K562 (cell line): ENCODE measurements around the gene TMEM187. TPM values are rescaled to one million over a fixed set of nuclear protein-coding genes. Genes with fewer than 3 reads are reported as not detected.
A peak's percentile ranks its signal among the peaks of the same experiment; 100 is the strongest.

Experiments
- ATAC-seq: fragments of 200-7000 bp; cut with Tn5 transposase; 3 replicates; pipeline ENCODE4 v1.9.1; 2020; ENCODE audit warnings: moderate library complexity
- BruUV-seq: library from RNA; stranded (reverse); fragments of 400-500 nt; replicated peaks from 2 replicates; lab custom pipeline; 2021; lab: Mats Ljungman, UMichigan
- CTCF ChIA-PET: fragments of 300-600 bp; formaldehyde crosslinking; extraction: SDS; loops from one replicate; lab custom pipeline; 2021; ENCODE audit warnings: low intra/inter-chr PET ratio; lab: Yijun Ruan, JAX
- POLR2A ChIA-PET: fragments of 300-600, 350-650 bp; sonication (Branson Sonifier 250); formaldehyde crosslinking; extraction: SDS; loops from one replicate; lab custom pipeline; 2021; ENCODE audit warnings: antibody characterized with exemption, inconsistent platforms; lab: Yijun Ruan, JAX
- DNase-seq, 4 experiments: peaks; one replicate each; pipeline versions ENCODE4 v3.0.0 to v3.0.0-alpha.2; 2011 to 2018; ENCODE audit warnings: low spot score in 3 of 4, mixed read lengths in 3 of 4; ENCODE audit errors: extremely low read depth in 1 of 4
- FAIRE-seq: peaks from 2 replicates; lab custom pipeline; 2011; peaks lifted over from hg19 to GRCh38; lab: Jason Lieb, UNC
- H2AFZ ChIP-seq: 2 replicates; pipeline ENCODE4 v1.6.0; 2011; ENCODE audit warnings: low read depth, low read length, control low read depth, inconsistent platforms
- H3K27ac ChIP-seq: fragments of 200-600 bp; 3 replicates; pipeline ENCODE4 v1.8.0; 2011; ENCODE audit warnings: low read depth, mild to moderate bottlenecking, control low read depth, inconsistent platforms, low read length, moderate library complexity, mixed read lengths; ENCODE audit errors: extremely low read depth
- H3K27me3 ChIP-seq, 2 experiments: fragments of 300-600 bp in 1 of 2; 2 replicates in 1 of 2; 3 replicates in 1 of 2; pipeline versions ENCODE4 v1.6.0 to v1.8.0; 2011; ENCODE audit warnings: inconsistent platforms in 2 of 2, low read length in 2 of 2, mild to moderate bottlenecking in 1 of 2, mixed read lengths in 1 of 2, moderate library complexity in 1 of 2; ENCODE audit not compliant: control insufficient read depth in 2 of 2, insufficient read depth in 2 of 2
- H3K36me3 ChIP-seq: fragments of 300-600 bp; 3 replicates; pipeline ENCODE4 v1.8.0; 2011; ENCODE audit warnings: mild to moderate bottlenecking, low read length, inconsistent platforms; ENCODE audit not compliant: control insufficient read depth, insufficient read depth
- H3K4me1 ChIP-seq, 2 experiments: fragments of 200-600 bp in 1 of 2; replicated peaks in 1 of 2; 2 replicates in 1 of 2; 3 replicates in 1 of 2; pipeline versions ENCODE4 v1.5.1 to v1.8.0; 2011; ENCODE audit warnings: inconsistent platforms in 2 of 2, low read length in 2 of 2, mild to moderate bottlenecking in 1 of 2, mixed read lengths in 1 of 2, moderate library complexity in 1 of 2; ENCODE audit not compliant: control insufficient read depth in 2 of 2, insufficient read depth in 2 of 2
- H3K4me2 ChIP-seq: 2 replicates; pipeline ENCODE4 v1.6.1; 2011; ENCODE audit warnings: low read length, control low read depth, inconsistent platforms, mixed read lengths; ENCODE audit not compliant: insufficient read depth
- H3K4me3 ChIP-seq: fragments of 200-600 bp; sonication (generic), shearing (Covaris generic); 2 replicates; pipeline ENCODE4 v1.5.1; 2016; ENCODE audit warnings: control low read depth, inconsistent platforms
- H3K79me2 ChIP-seq: fragments of 200-600 bp; 3 replicates; pipeline ENCODE4 v1.8.0; 2011; ENCODE audit warnings: low read length, inconsistent platforms; ENCODE audit not compliant: control insufficient read depth, insufficient read depth
- H3K9ac ChIP-seq, 2 experiments: 2 replicates each; pipeline versions ENCODE4 v1.6.0 to v1.6.1; 2011; ENCODE audit warnings: low read depth in 2 of 2, low read length in 2 of 2, control low read depth in 1 of 2, inconsistent platforms in 1 of 2, mild to moderate bottlenecking in 1 of 2, mixed read lengths in 1 of 2; ENCODE audit not compliant: insufficient read depth in 1 of 2
- H3K9me1 ChIP-seq: one replicate; pipeline ENCODE4 v1.6.0; 2011; ENCODE audit warnings: inconsistent platforms, mild to moderate bottlenecking, low read length, moderate library complexity; ENCODE audit not compliant: control insufficient read depth, insufficient read depth
- H3K9me3 ChIP-seq: replicated peaks from 2 replicates; pipeline ENCODE4 v1.5.1; 2011; ENCODE audit warnings: low read depth, low read length, inconsistent platforms; ENCODE audit not compliant: control insufficient read depth, insufficient read depth
- H4K20me1 ChIP-seq: replicated peaks from 2 replicates; pipeline ENCODE4 v1.6.1; 2011; ENCODE audit warnings: low read length, inconsistent platforms, mixed read lengths; ENCODE audit not compliant: control insufficient read depth, insufficient read depth
- C11orf30 ChIP-seq: fragments of 450-650 bp; IDR thresholded peaks from 2 replicates; pipeline ENCODE4 v1.6.1; 2016; ENCODE audit warnings: low read depth, mild to moderate bottlenecking
- CBFA2T3 ChIP-seq: fragments of 450-650 bp; IDR thresholded peaks from 2 replicates; pipeline ENCODE4 v1.6.1; 2017
- GABPA ChIP-seq: fragments of 200-800 bp; sonication (Bioruptor generic); conservative IDR thresholded peaks from 2 replicates; pipeline ENCODE4 v1.6.1; 2016; ENCODE audit warnings: low read depth, missing genetic modification characterization, missing compliant biosample characterization
- IRF2 ChIP-seq: sonication (generic); formaldehyde crosslinking; IDR thresholded peaks from 2 replicates; pipeline ENCODE4 v1.8.1; 2022; ENCODE audit warnings: mild to moderate bottlenecking, missing genetic modification reagents
- MECOM ChIP-seq: fragments of 250-450 bp; sonication (Bioruptor Pico); IDR thresholded peaks from 2 replicates; pipeline ENCODE4 v1.8.0; 2022; ENCODE audit warnings: inconsistent platforms
- NCOA6 ChIP-seq: fragments of 450-650 bp; IDR thresholded peaks from 2 replicates; pipeline ENCODE4 v1.6.1; 2017; ENCODE audit warnings: mild to moderate bottlenecking
- NFE2 ChIP-seq: IDR thresholded peaks from 2 replicates; pipeline ENCODE4 v1.6.1; 2014; ENCODE audit warnings: antibody characterized with exemption, low read depth
- PRPF4 ChIP-seq: fragments of 200-400 bp; formaldehyde crosslinking; IDR thresholded peaks from one replicate; pipeline ENCODE4 v1.6.1; 2017; ENCODE audit warnings: low read length, low read depth, mild to moderate bottlenecking; ENCODE audit not compliant: insufficient read depth, poor library complexity, severe bottlenecking
- ZNF224 ChIP-seq: sonication (generic); formaldehyde crosslinking; IDR thresholded peaks from 2 replicates; pipeline ENCODE4 v1.8.0; 2022; ENCODE audit warnings: mild to moderate bottlenecking, missing genetic modification reagents
- ZNF280A ChIP-seq: fragments of 450-650 bp; IDR thresholded peaks from 2 replicates; pipeline ENCODE4 v1.6.1; 2018; ENCODE audit warnings: mild to moderate bottlenecking, low read depth; ENCODE audit not compliant: partially characterized antibody
- ZNF316 ChIP-seq: fragments of 450-650 bp; IDR thresholded peaks from 2 replicates; pipeline ENCODE4 v1.6.1; 2016
- WGBS: fragments of 100-300 bp; shearing (Covaris generic); methylation state at CpG from one replicate; pipeline ENCODE4 v1.1.6; 2016; ENCODE audit warnings: low coverage, mixed read lengths; ENCODE audit not compliant: insufficient coverage; ENCODE audit errors: missing lambda C conversion rate; 5-methylcytosine and 5-hydroxymethylcytosine counted together
- in situ Hi-C: fragments of 300-500 bp; cut with MboI; formaldehyde crosslinking; loops from 4 replicates; pipeline ENCODE4 v1.15.0; 2018; ENCODE audit warnings: inconsistent platforms, mixed read lengths
- intact Hi-C: fragments of 100-400 bp; cut with micrococcal nuclease; formaldehyde crosslinking; loops from 2 replicates; pipeline ENCODE4 v1.14.2; 2022
- polyA plus RNA-seq, 8 experiments: library from polyadenylated mRNA; depleted of rRNA in 4 of 8; stranded (reverse) in 5 of 8; unstranded in 3 of 8; fragments of >200 nt; fragmentation: Nextera tagmentation in 2 of 8; fragmentation: Illumina TruSeq in 1 of 8; extraction: Ambion mirVana in 2 of 8; extraction: Trizol in 1 of 8; gene quantifications; 2 replicates each; pipeline versions ENCODE4 v1.2.1 to v1.2.3, GENCODE V29; 2011 to 2014; ENCODE audit warnings: inconsistent platforms in 1 of 8, missing spikeins in 1 of 8
- total RNA-seq, 7 experiments: library from RNA; depleted of rRNA in 6 of 7; stranded (reverse); fragments of >200 nt in 6 of 7; fragmentation: Illumina TruSeq in 2 of 7; extraction: Trizol in 2 of 7; gene quantifications; 2 replicates each; pipeline versions ENCODE4 v1.2.1 to v1.2.3, GENCODE V29; 2011 to 2021; ENCODE audit warnings: low replicate concordance in 1 of 7
- TF ChIP-seq, protein P1 (sequence below): sonication (generic); formaldehyde crosslinking; IDR thresholded peaks from 2 replicates; pipeline ENCODE4 v1.8.0; 2023; ENCODE audit warnings: missing genetic modification reagents, mild to moderate bottlenecking, borderline replicate concordance
- TF ChIP-seq, protein P2 (sequence below): sonication (generic); formaldehyde crosslinking; IDR thresholded peaks from 2 replicates; pipeline ENCODE4 v1.8.1; 2023; ENCODE audit warnings: mild to moderate bottlenecking, missing genetic modification reagents, moderate library complexity

The TMEM187 gene
- total and polyA plus RNA-seq, 9 of the 15 experiments (the other 6 are each of a cell fraction or from before 2014, with no cell fraction given): 0.13 to 6.4 (median 1.6) TPM

GRCh38 chrX:154022108-154022507 is 49.6 kb downstream of the TMEM187 start:
- POLR2A ChIA-PET: interaction anchor here (1.0 to 1.7 kb wide), 4 partner anchors 9 to 97 kb away, joined by 3 to 6 read pairs (median 4); no protein-coding TSS in a partner anchor

More at GRCh38 chrX:154022108-154022507, 49.6 kb downstream of the TMEM187 start:
- CTCF ChIA-PET: no interaction called here
- no peaks in the 10 kb centered on the region for H3K27me3 ChIP-seq
- peaks cover 37% of the 10 kb centered on the region for H3K36me3 ChIP-seq
- no peak overlapping the region for H3K4me3 ChIP-seq
- intact Hi-C loops: loop anchor here (5.0 kb wide), 1 partner anchor 70 kb away; no protein-coding TSS in a partner anchor
- in situ Hi-C loops: no loop called here
- FAIRE-seq: no peak
- no peaks in the 10 kb centered on the region for H3K9me1 ChIP-seq
- H3K4me2 ChIP-seq: no peak overlapping the region; the same call in 1 of the 2 replicates
- peak overlapping the region in 1 of 2 experiments; percentile 68; a peak in 2 of 4 replicates for H3K9ac ChIP-seq
- no peak for TF ChIP-seq CBFA2T3
- TF ChIP-seq ZNF224 (CRISPR knock-in tag): no peak
- TF ChIP-seq PRPF4: no peak
- TF ChIP-seq, protein P1, sequence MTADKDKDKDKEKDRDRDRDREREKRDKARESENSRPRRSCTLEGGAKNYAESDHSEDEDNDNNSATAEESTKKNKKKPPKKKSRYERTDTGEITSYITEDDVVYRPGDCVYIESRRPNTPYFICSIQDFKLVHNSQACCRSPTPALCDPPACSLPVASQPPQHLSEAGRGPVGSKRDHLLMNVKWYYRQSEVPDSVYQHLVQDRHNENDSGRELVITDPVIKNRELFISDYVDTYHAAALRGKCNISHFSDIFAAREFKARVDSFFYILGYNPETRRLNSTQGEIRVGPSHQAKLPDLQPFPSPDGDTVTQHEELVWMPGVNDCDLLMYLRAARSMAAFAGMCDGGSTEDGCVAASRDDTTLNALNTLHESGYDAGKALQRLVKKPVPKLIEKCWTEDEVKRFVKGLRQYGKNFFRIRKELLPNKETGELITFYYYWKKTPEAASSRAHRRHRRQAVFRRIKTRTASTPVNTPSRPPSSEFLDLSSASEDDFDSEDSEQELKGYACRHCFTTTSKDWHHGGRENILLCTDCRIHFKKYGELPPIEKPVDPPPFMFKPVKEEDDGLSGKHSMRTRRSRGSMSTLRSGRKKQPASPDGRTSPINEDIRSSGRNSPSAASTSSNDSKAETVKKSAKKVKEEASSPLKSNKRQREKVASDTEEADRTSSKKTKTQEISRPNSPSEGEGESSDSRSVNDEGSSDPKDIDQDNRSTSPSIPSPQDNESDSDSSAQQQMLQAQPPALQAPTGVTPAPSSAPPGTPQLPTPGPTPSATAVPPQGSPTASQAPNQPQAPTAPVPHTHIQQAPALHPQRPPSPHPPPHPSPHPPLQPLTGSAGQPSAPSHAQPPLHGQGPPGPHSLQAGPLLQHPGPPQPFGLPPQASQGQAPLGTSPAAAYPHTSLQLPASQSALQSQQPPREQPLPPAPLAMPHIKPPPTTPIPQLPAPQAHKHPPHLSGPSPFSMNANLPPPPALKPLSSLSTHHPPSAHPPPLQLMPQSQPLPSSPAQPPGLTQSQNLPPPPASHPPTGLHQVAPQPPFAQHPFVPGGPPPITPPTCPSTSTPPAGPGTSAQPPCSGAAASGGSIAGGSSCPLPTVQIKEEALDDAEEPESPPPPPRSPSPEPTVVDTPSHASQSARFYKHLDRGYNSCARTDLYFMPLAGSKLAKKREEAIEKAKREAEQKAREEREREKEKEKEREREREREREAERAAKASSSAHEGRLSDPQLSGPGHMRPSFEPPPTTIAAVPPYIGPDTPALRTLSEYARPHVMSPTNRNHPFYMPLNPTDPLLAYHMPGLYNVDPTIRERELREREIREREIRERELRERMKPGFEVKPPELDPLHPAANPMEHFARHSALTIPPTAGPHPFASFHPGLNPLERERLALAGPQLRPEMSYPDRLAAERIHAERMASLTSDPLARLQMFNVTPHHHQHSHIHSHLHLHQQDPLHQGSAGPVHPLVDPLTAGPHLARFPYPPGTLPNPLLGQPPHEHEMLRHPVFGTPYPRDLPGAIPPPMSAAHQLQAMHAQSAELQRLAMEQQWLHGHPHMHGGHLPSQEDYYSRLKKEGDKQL: no peak
- peak; percentile 35 for TF ChIP-seq C11orf30
- TF ChIP-seq ZNF280A: no peak
- TF ChIP-seq GABPA: no peak
- TF ChIP-seq NFE2: 0 out of 2 replicates have a peak, but pooled peaks have one; percentile 12
- TF ChIP-seq, protein P2, sequence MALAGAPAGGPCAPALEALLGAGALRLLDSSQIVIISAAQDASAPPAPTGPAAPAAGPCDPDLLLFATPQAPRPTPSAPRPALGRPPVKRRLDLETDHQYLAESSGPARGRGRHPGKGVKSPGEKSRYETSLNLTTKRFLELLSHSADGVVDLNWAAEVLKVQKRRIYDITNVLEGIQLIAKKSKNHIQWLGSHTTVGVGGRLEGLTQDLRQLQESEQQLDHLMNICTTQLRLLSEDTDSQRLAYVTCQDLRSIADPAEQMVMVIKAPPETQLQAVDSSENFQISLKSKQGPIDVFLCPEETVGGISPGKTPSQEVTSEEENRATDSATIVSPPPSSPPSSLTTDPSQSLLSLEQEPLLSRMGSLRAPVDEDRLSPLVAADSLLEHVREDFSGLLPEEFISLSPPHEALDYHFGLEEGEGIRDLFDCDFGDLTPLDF: no peak
- no peak for TF ChIP-seq NCOA6
- TF ChIP-seq ZNF316: 0 out of 2 replicates have a peak, but pooled peaks have one; percentile 20
- TF ChIP-seq MECOM (CRISPR knock-in tag): no peak
- TF ChIP-seq IRF2 (CRISPR knock-in tag): no peak
- H3K9me3 ChIP-seq: no peaks in the 10 kb centered on the region
- H3K79me2 ChIP-seq: peaks cover 46% of the 10 kb centered on the region
- H3K4me1 ChIP-seq: peaks cover 21 to 65% of the 10 kb centered on the region in 2 experiments
- BruUV-seq: no TSS peak
- DNase-seq: peak in 1 of 4 experiments; percentile 33
- H2AFZ ChIP-seq: no peak overlapping the region
- H4K20me1 ChIP-seq: no peaks in the 10 kb centered on the region
- ATAC-seq: peak; percentile 25; the same call in 2 of the 3 replicates
- no peak overlapping the region; the same call in 2 of the 3 replicates for H3K27ac ChIP-seq
- 61% methylated on average over 4 of the region's 5 CpGs for WGBS
